Measurements from ENCODE around the gene ZFAND3.

ZFAND3 gene

DNA sequence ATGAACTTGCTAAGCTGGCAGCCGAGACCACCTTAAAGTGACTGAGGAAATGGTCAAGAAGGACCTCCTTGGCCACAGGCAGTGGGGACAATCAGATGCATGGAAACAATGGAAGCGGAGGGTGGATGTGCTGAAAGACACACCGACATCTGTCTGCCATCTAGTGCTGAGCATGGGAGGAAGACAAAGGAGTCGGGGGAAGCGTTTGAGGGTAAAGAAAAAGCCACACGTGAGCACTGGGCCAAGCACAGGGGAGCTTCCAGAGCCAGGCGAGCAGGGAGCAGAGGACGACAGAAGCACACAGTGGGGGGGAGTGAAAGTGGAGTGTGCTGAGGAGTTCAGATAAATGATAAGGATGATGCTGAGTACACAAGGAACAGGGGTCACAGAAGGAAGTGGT, 367.8 kb downstream of the ZFAND3 start:
- DNase-seq (ENCODE audit: low spot score) = no peak

DNA sequence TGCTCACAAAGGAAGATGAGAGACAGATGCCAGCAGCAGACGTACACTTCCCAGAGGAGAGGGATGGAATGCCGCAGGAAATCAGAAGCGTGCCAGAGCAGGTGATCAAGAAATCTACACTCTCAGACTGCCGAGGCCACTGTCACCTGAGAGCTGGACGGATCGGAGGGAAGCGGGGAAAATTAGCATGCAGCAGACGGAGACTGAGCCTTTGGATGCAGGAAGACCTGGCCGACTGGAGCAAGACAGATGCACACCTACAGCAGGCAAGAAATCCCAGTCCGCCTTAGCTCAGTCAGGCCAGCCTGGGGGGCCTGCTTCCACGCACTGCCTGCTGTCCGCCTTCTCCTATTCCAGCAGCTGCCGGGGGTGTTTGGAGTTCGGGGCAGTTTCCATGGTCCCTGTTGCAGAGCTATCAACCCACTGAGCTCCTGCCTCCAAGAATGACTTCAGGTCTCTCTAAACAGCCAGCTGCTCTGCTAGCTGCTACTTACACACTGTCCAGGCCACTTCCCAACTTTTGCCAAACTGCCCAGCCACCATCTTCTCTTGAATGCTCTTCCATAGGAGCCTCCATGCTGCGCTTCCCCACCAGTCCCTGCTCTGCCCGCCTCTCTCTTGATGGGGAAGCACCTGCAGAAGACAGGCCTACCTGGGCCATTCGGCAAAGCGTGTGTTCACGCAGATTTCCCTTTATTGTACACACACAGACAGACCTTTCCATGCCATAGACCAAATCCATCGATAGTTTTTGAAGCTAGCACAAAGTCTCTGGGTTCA, 368.5 kb downstream of the ZFAND3 start:
- no peak for DNase-seq (ENCODE audit: low spot score)

DNA sequence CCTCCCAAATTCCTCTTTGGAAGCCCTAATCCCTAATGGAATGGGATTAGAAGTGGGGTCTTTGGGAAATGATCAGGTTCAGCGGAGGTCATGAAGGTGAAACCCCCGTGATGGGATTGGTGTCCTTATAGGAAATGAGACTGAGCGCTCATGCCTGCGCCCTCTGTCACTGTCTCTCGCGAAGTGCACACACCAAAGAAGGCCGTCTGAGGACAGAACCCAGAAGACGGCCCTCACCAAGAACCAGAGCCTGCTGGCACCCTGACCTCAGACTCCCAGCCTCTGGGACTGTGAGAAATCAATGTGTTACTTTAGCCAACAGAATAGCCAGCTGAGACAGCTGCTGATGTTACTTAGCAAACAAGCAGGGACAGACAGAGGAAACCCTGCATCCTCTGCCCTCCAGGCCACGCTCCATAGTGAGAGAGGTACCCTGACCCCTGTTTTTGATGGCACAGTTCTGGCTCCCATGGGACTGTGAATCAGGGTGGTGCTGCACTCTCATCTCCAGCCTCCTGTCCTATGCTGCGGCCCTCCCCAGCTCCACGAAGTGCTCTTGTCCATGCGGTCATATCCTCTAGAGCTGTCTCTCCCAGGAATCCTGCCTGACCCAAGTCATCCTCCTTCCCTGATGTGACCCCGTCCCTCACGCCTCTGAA, 369.3 kb downstream of the ZFAND3 start:
- DNase-seq (ENCODE audit: low spot score) = no peak

DNA sequence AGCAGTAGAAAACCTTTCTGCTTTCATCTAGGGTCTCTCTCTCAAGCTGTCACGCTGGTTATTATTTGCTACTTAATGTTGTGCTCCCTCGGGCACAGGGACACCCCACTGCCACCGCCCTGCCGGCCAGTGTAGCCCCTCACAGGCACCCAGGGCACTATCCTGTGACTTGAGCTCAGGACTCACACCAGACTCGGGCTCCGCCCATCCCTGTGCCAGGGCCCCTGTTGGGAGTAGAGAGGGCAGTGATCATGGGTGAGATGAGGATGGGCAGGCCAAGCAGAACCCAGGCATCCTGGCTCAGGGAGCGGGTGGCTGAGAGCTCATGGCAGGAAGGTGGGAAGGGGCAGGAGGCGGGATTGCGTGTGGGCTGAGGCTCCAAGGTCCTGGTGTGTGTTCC, 371.9 kb downstream of the ZFAND3 start:
- DNase-seq (ENCODE audit: low spot score) = no peak

DNA sequence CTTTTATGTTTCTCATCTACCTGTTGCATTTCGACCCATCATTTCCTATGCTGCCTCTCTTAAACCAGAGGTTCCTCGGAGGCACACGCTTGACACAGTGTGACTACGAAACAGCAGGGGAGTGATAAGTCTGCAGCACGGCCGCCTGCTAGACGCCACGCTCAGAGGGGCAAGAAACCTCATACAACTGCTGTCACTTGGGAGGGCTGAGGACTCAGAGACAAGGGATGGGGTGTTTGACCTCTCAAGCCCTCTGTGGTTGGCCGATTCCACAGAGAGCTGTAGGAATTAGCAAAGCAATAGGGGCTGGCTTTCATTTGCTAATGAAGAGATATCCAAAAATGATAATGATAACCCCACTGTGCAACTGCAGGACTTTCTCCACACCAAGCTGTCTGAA, 372.5 kb downstream of the ZFAND3 start:
- DNase-seq (ENCODE audit: low spot score) = no peak

DNA sequence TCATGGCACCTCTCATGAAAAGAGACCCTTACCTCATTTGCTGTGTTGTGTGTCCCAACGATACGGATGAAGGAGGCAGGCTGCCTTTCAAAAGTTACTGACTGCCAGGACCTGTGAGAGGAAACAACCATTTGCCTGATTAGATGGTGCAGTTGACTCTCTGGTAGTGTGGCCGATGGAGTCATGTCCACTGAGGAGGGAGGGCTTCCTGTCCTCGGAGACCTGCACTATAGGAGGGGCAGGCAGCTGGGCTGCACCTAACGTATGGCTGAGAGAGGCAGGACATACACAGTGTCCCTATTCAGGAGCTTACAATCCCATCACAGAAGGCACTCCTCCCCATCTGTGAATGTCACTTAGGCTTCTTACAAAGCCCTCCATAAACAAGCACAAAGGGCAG, 373.0 kb downstream of the ZFAND3 start:
- DNase-seq (ENCODE audit: low spot score) = no peak

DNA sequence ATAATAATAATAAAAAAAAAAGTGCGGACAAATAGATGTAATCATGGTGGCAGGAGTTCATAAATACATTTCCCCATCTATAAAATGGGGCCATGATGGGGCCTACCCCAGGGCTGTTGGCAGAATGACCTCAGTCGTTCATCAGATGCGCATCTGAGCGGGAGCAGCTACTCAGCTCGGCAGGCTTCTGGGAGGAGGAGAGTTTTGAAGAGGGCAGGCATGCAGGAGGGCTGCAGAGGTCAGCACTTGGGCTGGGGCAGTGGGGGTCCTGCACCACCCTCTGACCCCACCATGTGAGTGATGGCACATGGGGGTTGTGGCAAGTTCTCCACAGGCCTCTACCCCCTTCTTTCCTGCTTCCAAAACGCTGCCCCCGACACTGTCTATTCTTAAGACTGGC, 373.5 kb downstream of the ZFAND3 start:
- no peak for DNase-seq (ENCODE audit: low spot score)

DNA sequence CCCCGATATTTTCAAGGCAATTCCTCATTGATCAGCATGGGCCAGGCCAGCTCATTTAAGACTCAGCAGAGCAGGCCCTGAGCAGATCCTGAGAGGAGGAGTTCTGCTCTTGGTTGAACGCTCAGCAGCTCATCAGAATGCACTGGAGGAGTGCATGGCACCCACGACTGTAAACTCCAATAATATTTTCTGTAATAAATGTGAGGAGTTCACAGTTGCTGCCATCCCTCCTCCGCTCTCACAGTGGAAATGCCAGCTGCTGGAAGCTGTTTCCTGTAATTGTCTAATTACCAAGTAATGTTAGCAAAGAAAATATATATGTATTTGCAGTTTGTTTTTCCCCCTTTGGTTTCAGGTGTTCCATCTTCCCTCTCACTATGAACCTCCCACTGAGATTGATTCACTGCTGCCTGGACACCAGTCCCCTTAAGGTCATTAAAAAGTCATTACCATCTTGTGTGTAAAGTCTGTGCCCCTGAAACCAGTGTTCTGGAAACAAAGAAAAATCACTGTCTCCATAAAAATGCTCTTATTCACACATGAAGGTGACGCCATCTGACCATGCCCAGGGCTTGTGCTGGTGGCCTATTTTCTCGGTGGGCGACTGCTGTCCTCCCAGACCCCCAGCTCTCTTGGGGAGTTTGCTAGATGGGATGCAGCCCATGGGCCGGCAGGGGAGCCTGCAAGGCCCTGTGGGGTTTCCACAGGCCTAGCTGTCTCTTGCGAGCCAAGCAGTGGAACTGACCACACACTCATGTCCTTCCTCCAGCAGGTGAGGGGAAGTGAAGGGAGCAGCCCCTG, 374.2 kb downstream of the ZFAND3 start:
- DNase-seq (ENCODE audit: low spot score) = no peak

DNA sequence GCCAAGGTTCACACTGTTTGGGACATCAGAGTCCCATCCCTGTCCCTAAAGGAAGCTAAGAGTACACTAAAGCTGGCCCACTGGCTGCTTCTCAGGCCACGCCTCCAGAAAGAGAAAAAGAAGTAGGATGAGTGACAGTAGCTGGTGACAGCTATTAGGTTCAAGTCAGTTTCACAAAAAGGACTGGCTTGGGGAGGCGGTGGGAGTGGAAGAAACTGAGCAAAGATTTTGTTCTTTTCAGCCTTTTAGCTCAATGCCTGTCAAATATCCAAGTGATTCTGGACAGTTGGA, 374.7 kb downstream of the ZFAND3 start:
- DNase-seq (ENCODE audit: low spot score) = no peak

DNA sequence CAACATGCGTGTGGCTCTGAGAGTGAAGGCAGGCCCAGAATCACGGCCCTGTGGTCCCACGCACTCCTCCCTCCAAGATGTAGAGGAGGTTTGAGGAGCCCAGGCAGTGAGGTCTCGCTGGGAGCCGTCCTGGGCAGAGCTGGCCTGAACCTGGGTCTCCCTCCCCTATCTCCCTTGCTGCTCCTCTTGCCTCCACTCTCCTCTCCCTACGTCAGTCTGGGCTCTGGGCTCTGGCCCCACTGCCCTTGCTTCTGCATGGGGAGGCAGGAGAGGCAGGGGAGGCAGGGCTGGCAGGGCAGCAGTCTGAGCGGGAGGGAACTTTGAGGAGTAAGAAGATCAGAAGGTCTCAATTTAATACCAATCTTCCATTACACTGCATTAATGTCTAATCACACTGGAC, 375.1 kb downstream of the ZFAND3 start:
- DNase-seq (ENCODE audit: low spot score) = no peak

DNA sequence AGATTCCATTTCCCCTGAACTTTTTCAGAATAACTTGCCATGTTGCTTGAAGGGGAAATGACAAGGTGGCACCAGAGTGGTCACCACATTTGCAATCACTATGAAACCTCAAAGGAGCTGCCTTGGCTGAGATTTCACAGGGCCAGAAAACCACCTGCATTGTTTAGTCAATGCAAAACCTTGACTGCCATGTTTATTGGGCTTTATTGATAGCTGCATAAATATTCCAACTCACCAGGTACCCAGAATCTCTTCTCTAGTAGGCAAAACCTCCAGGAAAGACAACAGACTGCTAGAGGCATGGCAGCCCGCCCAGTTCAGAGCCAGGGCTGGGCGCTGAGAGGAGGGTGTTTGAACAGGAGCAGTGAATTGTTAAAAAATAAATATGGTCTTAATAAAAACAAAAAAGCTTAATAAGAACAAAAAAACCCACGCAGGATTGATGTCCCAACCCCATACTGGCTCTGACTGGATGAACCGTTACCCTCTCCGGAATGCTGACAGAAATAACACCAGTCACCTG, 375.6 kb downstream of the ZFAND3 start:
- DNase-seq (ENCODE audit: low spot score) = no peak

DNA sequence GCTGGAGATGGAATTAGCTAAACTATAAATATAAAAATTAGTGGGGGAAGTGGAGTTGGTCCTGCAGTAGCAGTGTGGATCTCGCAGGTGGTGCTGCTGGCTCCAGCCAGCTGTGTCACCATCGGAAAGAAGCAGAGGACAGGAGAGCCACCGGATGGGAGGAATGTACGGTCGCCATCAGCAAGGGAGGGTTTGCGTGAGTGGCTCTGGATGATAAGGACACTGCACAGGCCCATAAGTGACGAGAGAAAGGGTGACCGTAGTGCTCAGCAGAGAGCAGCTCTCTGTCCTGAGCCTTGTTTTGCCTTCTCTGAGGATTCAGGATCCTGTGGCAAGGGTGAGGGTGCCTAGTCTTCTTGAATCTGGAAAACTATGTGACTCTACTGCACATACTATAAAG, 378.7 kb downstream of the ZFAND3 start:
- no peak for DNase-seq (ENCODE audit: low spot score)
